Measurements from ENCODE around the gene ATXN7L3.
"Not testable (repeated sequence)": the region's sequence is repeated elsewhere in the genome, so short reads cannot be mapped to it uniquely, and the experiment has no call there.

- TF ChIP-seq CTCF (IDR thresholded peaks at IDR 0.05; ENCODE audit: borderline replicate concordance, extremely low read depth, low read length, poor library complexity, severe bottlenecking); EZH2 (IDR thresholded peaks at IDR 0.05; ENCODE audit: borderline replicate concordance, low read depth, low read length, severe bottlenecking): not testable (repeated sequence)
Observed at GRCh38 chr17:44237886-44238285, 38.2 kb upstream of the ATXN7L3 start.

Data from DND-41 (cell line).